Ovary (tissue), 3 donors: ENCODE measurements around the gene CTCF.

Experiments
- CTCF ChIP-seq, 3 donors: fragments of 450-650 bp in 2 of 3; fragments of 200-600 bp in 1 of 3; IDR thresholded peaks; one replicate each; pipeline versions ENCODE4 v1.5.1 to v1.8.0; 2016 to 2022; ENCODE audit warnings: antibody characterized with exemption in 3 of 3, mild to moderate bottlenecking in 1 of 3
- POLR2A ChIP-seq: fragments of 450-650 bp; IDR thresholded peaks from one replicate; pipeline ENCODE4 v1.6.1; 2017; ENCODE audit warnings: antibody characterized with exemption, mild to moderate bottlenecking, moderate library complexity
- donor health status: DM: no; HTN: no; CAD: no.

- TF ChIP-seq CTCF (IDR thresholded peaks at IDR 0.05) (no peak), POLR2A (no peak)
These were observed 34.0 kb upstream of the CTCF start, which contains the start of gene RIPOR1 for GRCh38 chr16:67528222-67528869.
